Measurements from ENCODE around the gene CUZD1.
"Not testable (repeated sequence)": the region's sequence is repeated elsewhere in the genome, so short reads cannot be mapped to it uniquely, and the experiment has no call there.

The CUZD1 gene, protein sequence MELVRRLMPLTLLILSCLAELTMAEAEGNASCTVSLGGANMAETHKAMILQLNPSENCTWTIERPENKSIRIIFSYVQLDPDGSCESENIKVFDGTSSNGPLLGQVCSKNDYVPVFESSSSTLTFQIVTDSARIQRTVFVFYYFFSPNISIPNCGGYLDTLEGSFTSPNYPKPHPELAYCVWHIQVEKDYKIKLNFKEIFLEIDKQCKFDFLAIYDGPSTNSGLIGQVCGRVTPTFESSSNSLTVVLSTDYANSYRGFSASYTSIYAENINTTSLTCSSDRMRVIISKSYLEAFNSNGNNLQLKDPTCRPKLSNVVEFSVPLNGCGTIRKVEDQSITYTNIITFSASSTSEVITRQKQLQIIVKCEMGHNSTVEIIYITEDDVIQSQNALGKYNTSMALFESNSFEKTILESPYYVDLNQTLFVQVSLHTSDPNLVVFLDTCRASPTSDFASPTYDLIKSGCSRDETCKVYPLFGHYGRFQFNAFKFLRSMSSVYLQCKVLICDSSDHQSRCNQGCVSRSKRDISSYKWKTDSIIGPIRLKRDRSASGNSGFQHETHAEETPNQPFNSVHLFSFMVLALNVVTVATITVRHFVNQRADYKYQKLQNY

GRCh38 chr10:122845783-122846332 is at the start of gene CUZD1:
Gene CUZD1, minus strand, starts transcription at chr10:122845857. Its CDS starts 14 bp downstream, at chr10:122845843.
- no peak for DNase-seq (ENCODE audit: insufficient read length, low spot score)
- no peak for TF ChIP-seq POLR2A (IDR thresholded peaks at IDR 0.05; ENCODE audit: low read depth, low read length)
- no peak for FAIRE-seq

GRCh38 chr10:122894261-122894944 is 48.7 kb upstream of the CUZD1 start:
- no peak for TF ChIP-seq POLR2A (IDR thresholded peaks at IDR 0.05; ENCODE audit: low read depth, low read length)
- DNase-seq (ENCODE audit: insufficient read length, low spot score) (no peak), FAIRE-seq (no peak)

DNA sequence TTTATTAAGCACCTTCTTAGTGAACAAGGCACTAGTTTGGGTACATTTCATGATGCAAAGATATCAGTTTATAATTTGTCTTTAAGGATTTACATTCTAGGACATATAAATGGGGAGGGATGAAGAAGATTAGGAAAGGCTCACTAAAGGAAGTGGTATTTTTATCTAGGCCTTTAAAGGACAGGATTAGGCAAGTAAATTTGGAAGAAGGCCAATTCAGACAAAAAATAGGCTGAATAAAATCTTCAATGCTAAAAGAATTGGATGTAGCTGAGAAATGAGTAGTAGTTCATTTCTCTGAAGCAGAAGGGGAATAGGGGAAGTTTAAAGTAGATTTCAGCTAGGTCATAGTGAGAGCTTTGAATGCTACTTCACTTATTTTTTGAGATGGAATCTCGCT is 38.5 kb upstream of the CUZD1 start:
- DNase-seq (ENCODE audit: insufficient read length, low spot score) (no peak), FAIRE-seq (no peak)
- no peak for TF ChIP-seq POLR2A (IDR thresholded peaks at IDR 0.05; ENCODE audit: low read depth, low read length)

DNA sequence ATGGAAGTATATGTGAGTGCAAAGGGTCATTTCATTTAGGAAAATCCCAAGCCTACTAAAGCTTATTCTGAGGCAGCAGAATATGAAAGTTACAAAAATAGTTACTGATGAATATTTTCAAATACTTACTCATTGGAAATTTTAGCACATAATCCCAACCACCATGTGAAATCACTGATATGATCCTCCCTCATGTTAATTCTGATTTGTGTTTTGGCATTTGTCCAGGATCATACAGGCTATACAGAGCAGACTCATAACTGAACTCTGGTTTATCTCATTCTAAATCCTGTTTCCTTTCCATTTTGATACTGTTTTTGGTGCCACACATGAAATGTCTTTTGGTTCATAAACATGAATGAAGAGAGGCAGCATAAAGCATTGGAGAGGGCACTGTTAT is 37.1 kb upstream of the CUZD1 start:
- DNase-seq (ENCODE audit: insufficient read length, low spot score) (no peak), FAIRE-seq (no peak)
- no peak for TF ChIP-seq POLR2A (IDR thresholded peaks at IDR 0.05; ENCODE audit: low read depth, low read length)

GRCh38 chr10:122879339-122880273 is 33.9 kb upstream of the CUZD1 start, which contains the start of gene FAM24B:
Gene FAM24B, minus strand, starts transcription at chr10:122879581. Its CDS starts 29,066 bp downstream, at chr10:122850515.
- DNase-seq (ENCODE audit: insufficient read length, low spot score) = no peak
- FAIRE-seq = no peak
- TF ChIP-seq POLR2A (IDR thresholded peaks at IDR 0.05; ENCODE audit: low read depth, low read length) = no peak

DNA sequence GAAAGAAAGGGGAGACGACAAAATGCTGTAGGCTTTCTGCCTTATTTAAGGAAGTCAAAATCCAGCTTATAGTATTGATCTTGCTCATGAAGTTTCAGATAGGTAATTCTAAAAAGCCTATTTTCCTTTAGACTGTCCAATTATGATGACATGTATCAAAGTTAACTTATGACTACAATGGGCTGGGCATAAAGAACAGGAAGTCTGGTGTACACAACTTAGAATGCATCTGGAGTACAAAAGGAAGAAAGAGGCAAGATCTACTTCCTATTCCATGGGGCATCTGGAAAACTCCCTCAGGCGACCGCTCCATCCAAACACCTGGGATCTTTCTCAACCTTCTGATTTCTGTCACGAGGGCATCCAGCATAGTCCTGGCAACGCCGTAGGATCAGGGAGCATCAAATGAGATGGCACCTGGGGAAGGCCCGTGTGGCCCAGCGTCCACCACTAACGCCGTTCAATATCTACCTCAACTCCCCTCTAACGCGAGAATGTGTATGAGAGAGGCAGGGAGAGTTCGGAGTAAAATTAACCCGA is 33.2 kb upstream of the CUZD1 start:
- DNase-seq (ENCODE audit: insufficient read length, low spot score) (no peak), FAIRE-seq (no peak)
- no peak for TF ChIP-seq POLR2A (IDR thresholded peaks at IDR 0.05; ENCODE audit: low read depth, low read length)

DNA sequence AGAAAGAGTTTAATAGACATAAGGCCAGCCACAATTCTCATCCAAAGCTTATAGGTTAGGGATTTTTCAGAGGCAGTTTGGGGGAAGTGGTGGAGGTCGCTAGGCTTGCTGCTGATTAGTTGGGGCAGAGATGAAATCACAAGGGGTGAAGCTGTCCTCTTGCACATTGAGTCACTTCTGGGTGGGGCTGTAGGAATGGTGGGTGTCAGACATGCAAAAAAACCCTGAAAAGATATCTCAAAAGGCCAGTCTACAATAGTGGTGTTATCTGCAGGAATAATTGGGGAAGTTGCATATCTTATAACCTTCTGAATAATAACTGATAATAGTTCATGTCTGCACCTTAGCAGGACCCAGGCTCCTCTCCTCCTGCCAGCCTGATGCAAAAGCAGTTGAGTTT is 31.6 kb upstream of the CUZD1 start:
- TF ChIP-seq POLR2A (IDR thresholded peaks at IDR 0.05; ENCODE audit: low read depth, low read length) = no peak
- FAIRE-seq (no peak), DNase-seq (ENCODE audit: insufficient read length, low spot score) (no peak)

GRCh38 chr10:122876467-122876855 is 30.8 kb upstream of the CUZD1 start:
- FAIRE-seq = no peak
- no peak for TF ChIP-seq POLR2A (IDR thresholded peaks at IDR 0.05; ENCODE audit: low read depth, low read length)
- no peak for DNase-seq (ENCODE audit: insufficient read length, low spot score)

- FAIRE-seq (no peak), DNase-seq (ENCODE audit: insufficient read length, low spot score) (no peak)
- no peak for TF ChIP-seq POLR2A (IDR thresholded peaks at IDR 0.05; ENCODE audit: low read depth, low read length)
Measured at GRCh38 chr10:122875843-122876466, 30.3 kb upstream of the CUZD1 start.

DNA sequence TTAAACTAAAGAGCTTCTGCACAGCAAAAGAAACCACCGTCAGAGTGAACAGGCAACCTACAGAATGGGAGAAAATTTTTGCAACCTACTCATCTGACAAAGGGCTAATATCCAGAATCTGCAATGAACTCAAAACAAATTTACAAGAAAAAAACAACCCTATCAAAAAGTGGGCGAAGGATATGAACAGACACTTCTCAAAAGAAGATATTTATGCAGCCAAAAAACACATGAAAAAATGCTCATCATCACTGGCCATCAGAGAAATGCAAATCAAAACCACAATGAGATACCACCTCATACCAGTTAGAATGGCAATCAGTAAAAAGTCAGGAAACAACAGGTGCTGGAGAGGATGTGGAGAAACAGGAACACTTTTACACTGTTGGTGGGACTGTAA is 26.3 kb upstream of the CUZD1 start:
- FAIRE-seq; DNase-seq (ENCODE audit: insufficient read length, low spot score): not testable (repeated sequence)

- not testable (repeated sequence) for DNase-seq (ENCODE audit: insufficient read length, low spot score); FAIRE-seq
Measured at GRCh38 chr10:122868768-122869167, 23.1 kb upstream of the CUZD1 start.

DNA sequence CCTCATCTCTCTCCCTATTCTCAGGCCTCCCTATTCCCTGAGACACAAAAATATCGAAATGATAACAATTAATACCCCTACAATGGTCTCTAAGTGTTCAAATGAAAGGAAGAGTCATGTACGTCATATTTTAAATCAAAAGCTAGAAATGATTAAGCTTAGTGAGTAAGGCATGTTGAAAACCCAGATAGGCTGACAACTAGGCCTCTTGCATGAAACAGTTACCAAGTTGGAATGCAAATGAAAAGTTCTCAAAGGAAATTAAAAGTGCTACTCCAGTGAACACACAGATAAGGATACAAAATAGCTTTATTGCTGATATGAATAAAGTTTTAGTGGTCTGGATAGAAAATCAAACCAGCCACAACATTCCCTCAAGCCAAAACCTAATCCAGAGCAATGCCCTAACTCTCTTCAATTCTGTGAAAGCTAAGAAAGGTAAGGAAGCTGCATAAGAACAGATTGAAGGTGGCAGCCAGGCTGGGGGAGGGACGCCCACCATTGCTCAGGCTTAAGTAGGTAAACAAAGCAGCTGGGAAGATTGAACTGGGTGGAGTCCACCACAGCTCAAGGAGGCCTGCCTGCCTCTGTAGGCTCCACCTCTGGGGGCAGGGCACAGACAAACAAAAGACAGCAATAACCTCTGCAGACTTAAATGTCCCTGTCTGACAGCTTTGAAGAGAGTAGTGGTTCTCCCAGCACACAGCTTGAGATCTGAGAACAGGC is 21.3 kb upstream of the CUZD1 start:
- FAIRE-seq; DNase-seq (ENCODE audit: insufficient read length, low spot score): not testable (repeated sequence)

Measured in H54 (cell line).